GM19025 (cell line): Measurements from ENCODE around the gene PRICKLE1.
A peak's percentile ranks its signal among the peaks of the same experiment; 100 is the strongest.

ENCODE experiments used
- ATAC-seq: cut with Tn5 transposase; IDR thresholded peaks from one replicate; pipeline ENCODE4 v1.9.1; 2021; ENCODE audit warnings: mild to moderate bottlenecking, low read depth, moderate library complexity; ENCODE audit not compliant: unreplicated experiment

Gene PRICKLE1

DNA sequence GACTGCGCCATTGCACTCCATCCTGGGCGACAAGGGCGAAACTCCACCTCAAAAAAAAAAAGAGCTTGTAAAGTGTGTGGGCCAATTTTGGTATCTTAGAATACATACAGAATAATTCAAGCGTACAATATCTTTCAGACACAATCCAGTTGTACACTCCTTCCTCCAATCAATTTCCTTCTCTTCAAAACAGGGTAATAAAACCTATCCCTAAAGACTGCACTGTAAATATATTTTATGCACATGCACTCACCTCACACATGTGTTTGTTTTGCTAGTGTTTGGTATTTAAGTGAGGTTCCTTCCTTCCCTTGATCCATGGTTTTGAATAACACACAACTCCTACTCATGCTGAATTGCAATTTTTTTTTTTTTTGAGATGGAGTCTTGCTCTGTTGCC is 125.9 kb downstream of the PRICKLE1 start:
- ATAC-seq = no peak

DNA sequence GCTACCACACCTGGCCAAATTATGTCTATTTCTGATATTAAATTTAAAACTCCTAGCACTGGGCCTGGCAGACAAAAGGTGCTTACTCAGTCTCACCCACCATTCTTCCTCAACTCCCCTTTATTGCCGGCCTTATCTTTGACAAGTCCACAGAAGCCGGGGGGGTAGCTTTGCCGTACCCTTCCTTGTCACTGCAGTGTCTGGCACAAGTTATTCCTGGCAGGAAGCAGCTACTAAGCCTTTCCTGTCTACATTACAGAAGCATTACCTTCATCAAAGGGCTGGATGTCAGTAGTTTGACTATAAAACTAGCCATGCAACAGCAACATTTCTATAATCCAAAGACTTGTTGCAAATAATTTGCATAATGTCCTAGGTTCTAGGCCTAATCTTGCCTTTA is 127.1 kb downstream of the PRICKLE1 start:
- ATAC-seq = no peak

DNA sequence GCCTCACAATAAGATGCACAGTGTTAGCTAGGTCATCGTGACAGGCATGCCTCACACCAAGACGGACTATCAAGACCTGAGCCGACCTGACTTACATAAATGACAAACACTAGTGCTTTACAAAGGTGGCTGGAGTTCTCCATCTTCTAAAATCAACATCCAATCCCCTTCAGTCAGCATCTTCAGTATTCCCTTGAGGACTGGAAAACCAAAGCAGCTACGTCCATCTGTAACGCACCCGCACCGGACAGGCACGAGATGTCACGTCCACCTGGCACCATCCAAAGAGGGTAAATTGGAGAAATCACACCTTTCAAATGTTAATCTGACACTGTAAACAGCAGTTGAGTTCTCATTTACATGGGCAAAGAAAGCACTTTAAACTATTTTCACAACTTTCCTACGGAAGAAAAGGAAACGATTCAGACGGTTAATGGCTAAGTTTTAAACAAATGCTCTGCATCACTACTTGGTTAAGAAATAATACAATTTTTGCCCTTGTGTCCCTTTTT is 130.2 kb downstream of the PRICKLE1 start:
- no peak for ATAC-seq

DNA sequence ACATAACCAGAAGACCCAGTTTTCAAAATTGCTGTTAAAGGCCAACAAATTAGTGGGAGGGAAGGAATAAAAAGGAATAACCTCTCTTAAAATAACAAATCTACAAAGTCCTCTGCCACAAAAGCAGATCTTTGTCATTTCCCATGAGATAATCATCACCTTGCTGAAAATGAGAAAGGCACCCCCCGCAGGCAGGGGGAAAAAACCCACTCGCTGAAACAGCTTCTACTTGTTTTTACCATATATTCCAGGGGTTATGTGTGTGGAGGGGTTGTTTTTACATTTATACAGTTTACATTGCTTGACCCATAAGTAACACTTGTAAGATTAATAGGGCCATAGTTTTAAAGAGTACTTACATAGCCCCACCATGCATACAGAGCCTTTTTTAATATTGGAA is 131.0 kb downstream of the PRICKLE1 start:
- no peak for ATAC-seq

DNA sequence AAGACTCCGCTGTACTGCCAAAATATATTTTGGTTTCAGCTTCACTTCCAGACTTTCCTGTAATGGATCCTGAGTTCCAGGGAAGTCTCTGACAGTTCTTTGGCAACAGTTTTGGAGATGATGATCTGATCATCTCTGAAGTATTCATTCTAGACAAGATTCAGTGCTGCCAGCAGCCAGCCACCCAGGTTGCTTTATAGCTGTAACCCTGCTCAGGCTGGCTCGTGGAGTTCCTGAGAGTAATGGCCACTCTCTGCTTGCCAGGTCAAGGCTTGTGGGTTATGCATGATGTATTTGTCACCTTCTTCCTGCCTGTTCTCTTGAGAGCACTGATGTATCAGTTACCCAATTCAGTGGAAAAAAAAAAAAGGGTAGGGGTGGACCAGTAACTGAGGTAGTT is 139.3 kb downstream of the PRICKLE1 start:
- ATAC-seq = no peak

DNA sequence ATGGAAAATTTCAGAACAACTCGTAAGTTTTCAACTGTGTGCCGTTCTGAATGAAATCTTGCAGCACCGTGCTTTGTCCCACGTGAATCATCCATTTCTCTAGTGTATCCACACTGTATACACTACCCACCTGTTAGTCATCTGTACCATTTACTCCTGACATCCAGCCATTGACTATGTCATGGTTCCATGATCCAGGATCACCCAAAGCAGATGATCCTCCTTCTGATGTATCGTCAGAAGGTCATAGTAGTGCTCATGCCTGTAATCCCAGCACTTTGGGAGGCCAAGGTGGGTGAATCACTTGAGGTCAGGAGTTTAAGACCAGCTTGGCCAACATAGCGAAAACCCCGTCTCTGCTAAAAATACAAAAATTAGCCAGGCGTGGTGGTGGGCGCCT is 140.7 kb downstream of the PRICKLE1 start:
- ATAC-seq = no peak

DNA sequence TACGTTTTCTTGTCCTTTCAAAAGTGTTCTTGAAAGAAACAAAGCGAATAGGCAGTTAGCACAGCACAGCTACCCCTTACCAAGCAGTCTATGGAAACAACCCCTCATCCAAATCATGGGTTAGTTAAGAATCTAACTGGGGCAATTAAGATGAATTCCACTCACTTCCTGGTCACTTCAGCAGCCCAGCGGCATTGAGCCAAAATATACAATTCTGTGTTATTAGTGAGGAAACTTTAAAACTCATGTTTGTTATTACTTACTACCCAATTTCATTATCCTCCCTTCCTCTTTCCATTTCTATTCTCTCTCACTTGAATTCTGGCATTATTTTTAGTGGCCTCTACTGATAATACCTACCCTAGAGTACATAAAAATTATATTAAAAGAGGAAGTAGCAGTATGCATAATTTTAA is 142.2 kb downstream of the PRICKLE1 start:
- no peak for ATAC-seq

DNA sequence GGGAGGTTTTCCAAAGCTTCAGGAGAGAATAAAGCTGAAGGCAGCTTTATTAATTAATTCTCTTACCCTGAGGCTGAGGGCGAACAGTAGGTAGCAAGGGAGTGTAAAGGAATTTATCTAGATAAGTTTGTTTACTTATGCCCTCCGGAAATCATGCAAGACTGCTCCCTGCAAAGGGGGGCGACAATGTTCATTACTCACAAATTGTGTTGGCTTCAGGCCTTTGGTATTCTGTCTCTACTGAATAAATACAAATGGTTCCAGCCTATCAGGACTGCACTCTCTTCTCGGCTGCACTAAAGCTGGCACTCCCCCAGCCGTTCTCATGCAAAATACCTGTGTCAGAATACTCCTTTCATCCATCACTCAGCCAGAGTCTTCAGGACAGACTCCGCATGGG is 142.8 kb downstream of the PRICKLE1 start:
- ATAC-seq = no peak

DNA sequence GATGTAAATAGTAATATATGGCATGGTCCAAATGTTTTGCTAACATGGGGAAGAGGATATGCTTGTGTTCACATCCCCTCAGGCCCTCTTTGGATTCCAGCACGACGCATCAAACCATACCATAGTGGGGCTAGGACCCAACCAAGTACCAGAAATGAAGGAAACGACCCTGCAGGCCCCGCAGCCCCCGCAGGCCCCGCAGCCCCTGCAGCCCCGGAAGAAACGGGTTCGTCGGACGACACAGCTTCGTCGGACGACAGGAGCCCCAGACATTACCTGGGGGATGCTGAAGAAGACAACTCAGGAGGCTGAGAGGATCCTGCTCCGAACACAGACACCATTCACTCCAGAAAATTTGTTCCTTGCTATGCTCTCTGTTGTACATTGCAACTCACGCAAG is 143.7 kb downstream of the PRICKLE1 start:
- no peak for ATAC-seq

DNA sequence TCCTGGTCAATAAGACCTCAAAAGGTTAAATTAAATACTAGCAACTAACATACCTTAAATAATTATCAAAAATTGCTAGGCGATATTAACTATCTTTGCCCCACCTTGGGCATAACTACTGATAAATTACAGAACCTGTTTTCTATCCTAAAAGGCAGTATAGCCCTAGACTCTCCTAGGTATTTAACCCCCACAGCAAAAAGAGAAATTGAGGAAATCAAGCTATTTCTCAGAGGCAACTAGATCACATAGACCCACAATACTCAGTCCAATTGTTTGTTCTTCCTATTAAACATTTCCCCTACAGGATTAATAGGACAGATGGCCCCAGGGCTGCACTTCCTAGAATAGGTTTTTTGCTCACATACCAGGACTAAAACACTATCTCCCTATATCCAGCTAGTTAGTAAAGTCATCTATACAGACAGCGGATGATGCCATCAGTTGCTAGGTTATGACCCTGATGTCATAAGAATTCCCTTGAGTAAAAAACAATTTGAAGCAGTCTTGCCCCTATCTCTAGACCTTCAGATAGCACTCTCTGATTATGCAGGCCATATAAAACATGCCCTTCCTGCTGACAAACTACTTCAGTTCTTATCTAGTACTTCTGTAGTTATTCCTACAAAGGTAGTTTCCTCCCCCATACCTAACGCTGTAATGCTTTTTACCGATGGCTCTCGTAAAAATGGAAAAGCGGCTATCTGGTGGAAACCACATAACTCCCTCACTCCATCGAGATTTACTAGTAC is 145.2 kb downstream of the PRICKLE1 start:
- ATAC-seq = no peak

DNA sequence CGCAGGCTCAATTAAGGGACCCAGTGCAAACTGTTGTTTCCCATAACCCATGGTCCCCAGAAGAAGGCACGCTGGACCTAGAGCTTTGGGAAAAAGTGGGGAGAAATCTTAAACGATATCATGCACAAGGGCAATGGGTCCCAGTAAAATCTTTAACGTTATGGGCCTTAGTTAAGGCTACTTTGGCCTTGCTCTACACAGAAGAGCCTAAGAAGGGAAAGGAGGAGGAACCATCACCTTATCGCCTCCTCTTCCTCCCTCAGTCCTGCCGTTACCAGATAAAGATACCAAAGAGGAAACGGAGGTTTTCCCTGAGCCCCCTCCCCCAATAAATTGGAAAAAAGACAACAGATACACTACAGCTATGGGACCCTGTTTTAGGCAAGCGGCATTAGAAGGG is 146.7 kb downstream of the PRICKLE1 start:
- no peak for ATAC-seq

DNA sequence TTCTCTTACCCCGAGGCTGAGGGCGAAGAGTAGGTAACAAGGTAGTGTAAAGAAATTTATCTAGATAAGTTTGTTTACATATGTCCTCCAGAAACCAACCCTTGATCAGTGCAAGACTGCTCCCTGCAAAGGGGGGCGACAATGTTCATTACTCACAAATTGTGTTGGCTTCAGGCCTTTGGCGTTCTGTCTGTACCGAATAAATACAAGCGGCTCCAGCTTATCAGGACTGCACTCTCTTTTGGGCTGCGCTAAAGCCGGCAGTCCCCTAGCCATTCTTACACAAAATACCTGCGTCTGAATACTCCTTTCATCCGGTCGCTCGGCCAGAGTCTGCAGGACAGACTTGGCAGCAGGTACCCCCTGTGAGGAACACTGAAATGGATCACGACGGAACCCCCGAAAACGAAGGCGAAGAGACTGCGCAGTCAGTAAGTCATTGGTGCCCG is 147.2 kb downstream of the PRICKLE1 start:
- no peak for ATAC-seq

DNA sequence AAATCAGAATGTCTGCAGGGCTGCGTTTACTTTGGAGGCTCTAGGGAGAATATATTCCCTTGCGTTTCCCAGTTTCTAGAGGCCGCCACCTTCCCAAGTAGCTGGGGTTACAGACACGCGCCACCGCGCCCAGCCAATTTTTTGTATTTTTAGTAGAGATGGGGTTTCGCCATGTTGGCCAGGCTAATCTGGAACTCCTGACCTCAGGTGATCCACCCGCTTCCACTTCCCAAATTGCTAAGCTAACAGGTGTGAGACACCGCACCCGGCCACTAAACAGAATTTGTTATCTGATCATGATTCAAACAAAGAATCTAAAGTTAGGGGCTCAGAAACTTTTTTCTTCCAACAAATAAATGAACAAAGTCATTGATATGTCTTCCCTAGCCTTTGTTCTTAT is 148.9 kb downstream of the PRICKLE1 start:
- ATAC-seq = no peak

DNA sequence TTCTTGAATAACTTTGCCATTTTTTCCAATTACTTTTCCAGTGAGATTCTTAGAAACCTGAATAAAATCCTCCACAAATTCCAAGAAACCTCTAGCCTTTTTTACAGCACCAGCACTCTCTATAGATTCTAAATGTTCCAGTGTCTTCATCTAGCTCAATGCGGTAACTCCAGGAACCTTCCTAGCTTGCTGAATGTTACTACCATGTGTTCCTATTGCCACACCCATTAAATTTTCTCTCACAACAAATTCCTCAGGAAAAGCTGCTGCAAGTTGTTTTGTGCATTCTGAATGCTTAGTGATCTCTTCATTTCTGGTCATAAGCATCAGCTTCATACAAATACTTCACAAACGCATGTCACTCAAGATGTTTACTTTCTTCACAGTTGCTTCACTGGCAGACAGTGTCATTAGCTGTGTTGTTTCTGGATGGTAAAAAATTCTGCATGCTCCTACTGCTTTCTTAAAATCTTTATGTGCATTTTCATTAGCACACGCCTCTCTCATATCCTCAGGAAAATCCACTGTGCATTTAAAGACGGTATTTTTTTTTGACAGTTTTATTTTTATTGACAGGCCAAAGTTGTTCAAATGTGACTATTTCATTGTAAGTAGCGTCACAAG is 156.9 kb downstream of the PRICKLE1 start:
- no peak for ATAC-seq

DNA sequence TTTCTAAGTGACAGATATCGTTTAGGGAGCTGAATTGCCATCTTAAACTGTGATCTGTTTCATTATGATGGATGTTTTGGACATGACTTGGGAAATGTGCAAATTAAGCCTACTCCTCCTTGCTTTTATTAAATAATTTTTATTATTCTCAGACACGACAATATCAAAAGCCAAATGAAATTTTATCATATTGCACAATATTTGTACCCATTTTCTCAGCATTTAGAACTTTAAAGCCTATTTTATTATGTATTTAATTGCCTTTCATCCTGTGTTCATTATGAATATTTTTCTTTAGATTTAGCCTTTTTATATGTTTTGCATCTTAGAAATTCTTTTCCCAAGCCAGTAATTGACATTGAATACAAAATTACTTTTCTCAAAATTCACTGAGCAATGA is 160.7 kb downstream of the PRICKLE1 start:
- ATAC-seq = no peak

DNA sequence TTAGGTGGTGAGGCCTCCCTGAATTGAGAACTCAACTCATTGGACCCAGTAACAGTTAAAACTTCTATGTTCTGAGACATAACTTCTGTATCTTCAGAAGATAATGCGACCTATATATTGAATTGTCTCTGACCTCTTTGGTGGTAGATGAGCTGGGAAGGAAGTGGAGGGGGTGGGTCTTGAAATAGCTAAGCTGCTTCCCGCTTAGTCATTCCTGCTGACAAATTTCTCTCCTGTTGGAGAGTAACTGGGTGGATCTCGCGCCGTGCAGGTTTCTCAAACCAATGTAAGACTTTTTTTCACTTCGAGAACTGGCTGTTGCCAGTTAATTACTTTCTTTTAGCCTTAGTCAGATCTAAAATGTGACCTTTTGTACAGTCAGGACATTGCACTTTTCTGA is 162.8 kb downstream of the PRICKLE1 start:
- peak; percentile 36 for ATAC-seq

DNA sequence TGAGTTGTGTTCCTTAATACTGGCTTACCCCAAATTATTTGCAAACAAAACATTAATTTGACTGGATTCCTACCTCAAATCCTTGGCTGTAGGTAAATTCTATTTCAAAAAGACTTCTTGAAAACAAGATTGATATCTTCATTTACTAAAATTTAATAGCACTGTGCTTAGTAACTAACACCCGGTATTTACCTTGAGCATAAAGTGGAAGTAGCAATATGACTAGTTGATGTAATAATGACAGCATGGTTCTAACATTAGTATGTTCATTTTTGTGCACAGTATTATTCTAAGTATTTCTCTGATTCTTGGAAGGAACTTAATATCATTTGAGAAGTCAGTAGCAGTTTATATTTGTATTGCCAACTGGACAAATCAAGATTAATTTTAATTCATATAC is 166.8 kb downstream of the PRICKLE1 start:
- ATAC-seq = no peak

DNA sequence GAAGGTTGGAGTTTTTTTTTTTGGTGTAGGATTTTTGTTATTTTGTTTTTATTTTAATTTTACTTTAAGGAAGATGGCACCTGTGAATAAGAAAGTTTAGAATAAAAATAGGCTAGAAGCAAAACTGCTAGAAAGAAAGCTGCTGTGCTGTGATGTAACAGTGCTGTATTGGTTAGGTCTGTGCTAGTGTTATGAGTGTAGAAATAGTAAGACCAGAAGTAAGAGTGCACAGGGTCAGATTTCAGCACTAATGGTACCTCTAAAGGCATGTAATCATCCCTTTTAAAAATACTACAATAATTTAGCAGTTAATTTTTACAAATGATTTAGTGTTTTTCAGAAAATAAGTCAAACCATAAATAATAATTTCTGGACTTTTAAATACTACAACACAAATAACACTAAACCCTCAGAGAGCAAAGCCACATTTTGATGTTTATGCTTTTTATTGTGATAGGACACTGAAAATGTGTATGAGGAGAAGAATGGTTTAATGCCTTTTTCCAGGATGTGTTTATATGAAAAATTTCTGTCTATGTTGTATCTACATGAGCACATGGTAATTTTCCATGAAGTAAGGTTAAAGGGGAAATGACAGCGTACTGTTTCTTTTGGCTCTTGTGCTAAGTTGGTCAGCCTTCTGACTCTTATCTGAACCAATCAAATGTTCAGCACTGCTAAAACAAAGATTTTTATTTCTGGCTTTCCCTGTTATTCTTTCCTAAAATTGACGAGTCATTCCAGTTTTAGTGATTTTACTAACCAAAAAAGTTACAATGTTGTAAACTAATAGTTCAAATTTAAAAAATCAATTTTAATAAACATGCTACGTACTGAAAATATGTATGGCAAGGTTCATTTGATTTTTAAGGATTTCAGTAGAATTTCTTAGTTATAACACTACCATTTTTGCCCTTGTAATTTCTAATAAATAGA is 167.4 kb downstream of the PRICKLE1 start:
- ATAC-seq = peak; percentile 68

DNA sequence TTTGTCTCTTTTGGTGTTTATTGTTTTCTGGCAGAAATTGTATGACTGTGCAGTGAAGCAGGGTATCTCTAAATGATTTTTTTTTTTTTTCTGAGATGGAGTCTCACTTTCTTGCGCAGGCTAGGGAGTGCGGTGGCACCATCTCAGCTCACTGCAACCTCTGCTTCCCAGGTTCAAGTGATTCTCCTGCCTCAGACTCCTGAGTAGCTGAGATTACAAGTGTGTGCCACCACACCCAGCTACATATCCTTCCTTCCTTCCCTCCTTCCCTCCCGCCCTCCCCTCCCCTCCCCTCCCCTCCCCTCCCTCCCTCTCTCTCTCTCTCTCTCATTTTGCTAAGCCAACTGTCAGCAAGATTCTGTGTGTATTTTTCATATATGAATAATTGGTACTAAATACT is 169.2 kb downstream of the PRICKLE1 start:
- no peak for ATAC-seq

DNA sequence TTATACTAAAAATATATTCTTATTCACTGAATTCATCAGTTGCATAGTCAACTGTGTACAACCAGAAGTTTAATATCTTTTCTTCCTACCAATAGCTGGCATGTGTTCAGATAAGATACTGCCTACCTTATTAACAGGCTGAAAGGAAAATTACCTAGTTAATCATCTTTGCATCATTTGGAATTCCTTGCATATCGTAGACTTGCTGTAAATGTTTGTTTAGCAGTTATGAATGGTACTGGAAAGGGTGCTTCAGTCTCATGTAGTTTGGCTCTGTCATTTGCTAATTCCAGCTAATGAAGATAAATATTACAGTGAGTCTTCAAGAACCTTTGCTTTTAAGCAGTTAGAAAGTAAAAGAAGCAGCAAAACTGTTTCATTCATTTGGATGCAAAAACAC is 179.2 kb downstream of the PRICKLE1 start:
- ATAC-seq = no peak

DNA sequence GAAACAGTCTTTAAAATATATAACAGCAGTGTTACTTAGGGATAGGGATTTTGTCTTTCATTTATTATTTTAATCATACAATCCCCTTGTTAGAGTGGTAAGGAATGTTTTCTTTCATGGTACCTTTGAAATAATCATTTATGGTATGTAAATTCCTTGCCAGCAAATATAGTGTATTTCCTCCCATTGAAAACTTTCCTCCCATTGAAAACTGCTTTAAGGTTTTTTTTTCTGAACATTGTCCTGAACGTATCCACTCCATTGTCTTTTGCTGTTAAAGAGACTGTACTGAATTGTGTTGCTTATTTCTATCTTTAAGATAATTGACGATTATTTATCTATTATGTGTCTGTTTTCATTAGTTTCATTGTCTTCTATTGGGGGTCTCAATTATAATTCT is 180.1 kb downstream of the PRICKLE1 start:
- ATAC-seq = no peak
